ENCODE measurements around the gene HFE.
A peak's percentile ranks its signal among the peaks of the same experiment; 100 is the strongest.
"Not testable (repeated sequence)": the region's sequence is repeated elsewhere in the genome, so short reads cannot be mapped to it uniquely, and the experiment has no call there.

Gene HFE

GRCh38 chr6:26087284-26088115 is at the start of gene HFE:
TSS of gene HFE (plus strand) at chr6:26087429. CDS start at chr6:26087441, 12 bp downstream.
- DNase-seq (ENCODE audit: extremely low read depth, low read depth): no peak
- TF ChIP-seq CTCF (IDR thresholded peaks at IDR 0.05; ENCODE audit: low read depth, low read length): peak; percentile 0

- no peak for TF ChIP-seq CTCF (IDR thresholded peaks at IDR 0.05; ENCODE audit: low read depth, low read length)
- DNase-seq (ENCODE audit: extremely low read depth, low read depth): no peak
Observed at GRCh38 chr6:26041946-26042345, 45.3 kb upstream of the HFE start.

GRCh38 chr6:26043384-26044139 is 43.7 kb upstream of the HFE start:
- peak; percentile 97 for DNase-seq (ENCODE audit: extremely low read depth, low read depth)
- TF ChIP-seq CTCF (IDR thresholded peaks at IDR 0.05; ENCODE audit: low read depth, low read length): no peak

- no peak for TF ChIP-seq CTCF (IDR thresholded peaks at IDR 0.05; ENCODE audit: low read depth, low read length)
Observed at GRCh38 chr6:26044140-26045064, 42.8 kb upstream of the HFE start.

GRCh38 chr6:26045065-26045927 is 41.9 kb upstream of the HFE start:
- peak; percentile 81 for DNase-seq (ENCODE audit: extremely low read depth, low read depth)
- no peak for TF ChIP-seq CTCF (IDR thresholded peaks at IDR 0.05; ENCODE audit: low read depth, low read length)

More at GRCh38 chr6:26044140-26045064, 42.8 kb upstream of the HFE start:
- no peak for DNase-seq (ENCODE audit: extremely low read depth, low read depth)

- TF ChIP-seq CTCF (IDR thresholded peaks at IDR 0.05; ENCODE audit: low read depth, low read length): no peak
- no peak for DNase-seq (ENCODE audit: extremely low read depth, low read depth)
Observed at GRCh38 chr6:26045928-26046368, 41.3 kb upstream of the HFE start.

GRCh38 chr6:26047329-26047728 is 39.9 kb upstream of the HFE start:
- not testable (repeated sequence) for DNase-seq (ENCODE audit: extremely low read depth, low read depth)
